ENCODE data around the gene OXCT2.
A peak's percentile ranks its signal among the peaks of the same experiment; 100 is the strongest.
"Not testable (repeated sequence)": the region's sequence is repeated elsewhere in the genome, so short reads cannot be mapped to it uniquely, and the experiment has no call there.

The OXCT2 gene

GRCh38 chr1:39771022-39771532 is at the start of gene OXCT2:
Gene OXCT2 (minus strand): TSS chr1:39771348. CDS start chr1:39771255, 93 bp downstream.
- DNase-seq (ENCODE audit: low read depth), result not testable (repeated sequence)

GRCh38 chr1:39819091-39819812 is 48.1 kb upstream of the OXCT2 start:
- no peak for DNase-seq (ENCODE audit: low read depth)

GRCh38 chr1:39818482-39818881 is 47.3 kb upstream of the OXCT2 start:
- DNase-seq (ENCODE audit: low read depth), result no peak

- DNase-seq (ENCODE audit: low read depth), result not testable (repeated sequence)
Observed at GRCh38 chr1:39817091-39817932, 46.2 kb upstream of the OXCT2 start.

- peak; percentile 29 for DNase-seq (ENCODE audit: low read depth)
Observed at GRCh38 chr1:39816415-39817090, 45.4 kb upstream of the OXCT2 start.

- DNase-seq (ENCODE audit: low read depth), result no peak
Observed at GRCh38 chr1:39812913-39813312, 41.8 kb upstream of the OXCT2 start.

- no peak for DNase-seq (ENCODE audit: low read depth)
Observed at GRCh38 chr1:39808784-39809517, 37.8 kb upstream of the OXCT2 start.

GRCh38 chr1:39805385-39805784 is 34.2 kb upstream of the OXCT2 start:
- DNase-seq (ENCODE audit: low read depth), result no peak

- DNase-seq (ENCODE audit: low read depth), result no peak
Observed at GRCh38 chr1:39802496-39803260, 31.5 kb upstream of the OXCT2 start.

GRCh38 chr1:39800471-39800835 is 29.3 kb upstream of the OXCT2 start:
- DNase-seq (ENCODE audit: low read depth), result no peak

- DNase-seq (ENCODE audit: low read depth), result peak; percentile 21
Observed at GRCh38 chr1:39799770-39800470, 28.8 kb upstream of the OXCT2 start.

- not testable (repeated sequence) for DNase-seq (ENCODE audit: low read depth)
Observed at GRCh38 chr1:39798859-39799769, 28.0 kb upstream of the OXCT2 start.

GRCh38 chr1:39795651-39796050 is 24.5 kb upstream of the OXCT2 start:
- DNase-seq (ENCODE audit: low read depth), result no peak

GRCh38 chr1:39791838-39792237 is 20.7 kb upstream of the OXCT2 start:
- no peak for DNase-seq (ENCODE audit: low read depth)

GRCh38 chr1:39789571-39790110 is 18.5 kb upstream of the OXCT2 start:
- DNase-seq (ENCODE audit: low read depth), result no peak

GRCh38 chr1:39788758-39789570 is 17.8 kb upstream of the OXCT2 start, which contains the start of gene BMP8B:
Gene BMP8B (minus strand): TSS chr1:39788865. CDS start chr1:39788485, 380 bp downstream.
- DNase-seq (ENCODE audit: low read depth), result no peak

GRCh38 chr1:39788426-39788757 is 17.2 kb upstream of the OXCT2 start:
- DNase-seq (ENCODE audit: low read depth), result no peak

- not testable (repeated sequence) for DNase-seq (ENCODE audit: low read depth)
Observed at GRCh38 chr1:39787964-39788363, 16.8 kb upstream of the OXCT2 start.
